GM18508 (cell line): Measurements from ENCODE around the gene POLA2.
"Not testable (repeated sequence)": the region's sequence is repeated elsewhere in the genome, so short reads cannot be mapped to it uniquely, and the experiment has no call there.

ENCODE experiments used
- ATAC-seq: cut with Tn5 transposase; IDR thresholded peaks from one replicate; pipeline ENCODE4 v1.9.1; 2021; ENCODE audit warnings: moderate number of reproducible peaks; ENCODE audit not compliant: insufficient read depth, unreplicated experiment

The POLA2 gene

GRCh38 chr11:65325435-65325834 lies 63.7 kb downstream of the POLA2 start:
- no peak for ATAC-seq

DNA sequence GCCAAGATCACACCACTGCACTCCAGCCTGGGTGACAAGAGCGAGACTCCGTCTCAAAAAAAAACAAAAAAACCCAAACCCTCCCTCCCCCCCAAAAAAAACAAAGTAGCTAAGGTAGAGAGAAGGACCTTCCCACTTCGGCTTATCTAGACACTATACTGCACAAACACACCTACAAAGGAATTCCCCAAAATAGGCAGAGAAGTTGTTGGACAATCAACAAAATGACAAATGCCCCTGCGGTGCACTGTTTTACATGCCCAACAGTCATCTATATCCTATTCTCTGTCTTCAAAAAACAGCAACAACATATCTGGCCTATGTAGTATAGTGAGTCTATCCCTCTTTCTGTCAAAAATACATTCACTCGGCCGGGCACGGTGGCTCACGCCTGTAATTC lies 65.3 kb downstream of the POLA2 start:
- no peak for ATAC-seq

- no peak for ATAC-seq
Measured at GRCh38 chr11:65329478-65329877, 67.7 kb downstream of the POLA2 start.

- no peak for ATAC-seq
Measured at GRCh38 chr11:65329944-65330403, 68.2 kb downstream of the POLA2 start.

DNA sequence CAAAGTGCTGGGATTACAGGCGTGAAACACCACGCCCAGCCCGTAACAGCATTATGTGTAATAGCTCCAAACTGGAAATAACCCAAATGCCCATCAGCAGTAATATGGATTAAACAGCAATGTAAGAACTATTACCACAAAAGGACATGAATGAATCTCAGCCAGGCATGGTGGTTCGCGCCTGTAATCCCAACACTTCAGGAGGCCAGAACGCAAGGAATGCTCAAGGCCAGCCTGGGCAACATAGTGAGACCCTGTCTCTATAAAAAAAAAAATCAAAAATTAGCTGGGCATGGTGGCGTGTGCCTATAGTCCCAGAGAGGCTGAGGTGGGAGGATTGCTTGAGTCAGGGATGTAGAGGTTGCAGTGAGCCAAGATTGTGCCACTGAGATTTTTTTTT lies 68.8 kb downstream of the POLA2 start:
- ATAC-seq, result no peak

- not testable (repeated sequence) for ATAC-seq
Measured at GRCh38 chr11:65332591-65332990, 70.8 kb downstream of the POLA2 start.

DNA sequence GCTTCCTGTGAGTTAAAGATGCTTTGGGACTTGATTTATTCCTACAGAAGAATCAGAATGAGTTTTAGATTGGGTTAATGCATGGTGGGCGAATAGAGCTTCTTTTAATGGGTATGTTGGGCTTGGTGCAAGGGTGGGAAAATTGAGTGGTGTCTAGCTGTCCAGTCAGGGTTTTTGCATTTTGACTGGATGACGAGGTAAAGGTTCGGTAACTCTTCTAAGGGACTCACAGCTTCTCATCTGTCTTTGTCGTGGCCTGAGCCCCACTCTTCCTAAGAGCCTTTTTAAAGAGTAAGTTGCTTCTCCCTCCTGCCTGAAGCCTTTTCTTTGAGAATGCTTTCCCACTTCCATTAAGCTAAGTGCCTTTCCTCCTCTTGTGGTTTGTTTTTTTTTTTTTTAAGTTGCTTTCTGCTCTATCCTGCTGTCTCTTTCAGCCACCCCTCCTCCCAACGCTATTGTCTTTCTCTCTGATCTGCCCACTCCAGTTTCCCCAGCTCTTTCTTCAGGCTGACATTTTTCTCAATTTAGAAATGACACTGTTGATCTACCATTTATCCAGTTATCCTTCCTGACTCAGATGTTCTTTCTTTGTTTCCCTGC lies 73.0 kb downstream of the POLA2 start:
- ATAC-seq, result no peak

DNA sequence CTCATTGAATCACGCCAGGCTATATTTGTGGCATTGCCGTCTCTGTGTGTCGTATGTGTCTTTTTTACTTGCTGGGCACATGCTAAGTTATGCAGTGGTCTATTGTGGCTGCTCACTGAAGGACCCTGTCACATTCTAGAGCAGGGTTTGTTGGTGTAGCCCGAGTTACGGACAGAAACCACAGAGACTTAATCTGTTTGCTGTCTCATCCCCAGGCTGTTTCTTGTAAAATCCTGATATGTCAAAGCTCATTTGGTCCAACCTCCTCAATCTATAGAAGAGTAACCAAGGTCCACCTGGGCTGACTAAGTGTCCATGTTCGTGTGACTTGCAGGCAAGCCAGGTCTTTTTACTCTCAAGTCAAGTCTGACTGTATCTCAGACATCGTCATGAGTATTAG lies 76.9 kb downstream of the POLA2 start:
- no peak for ATAC-seq

GRCh38 chr11:65340226-65340625 lies 78.5 kb downstream of the POLA2 start:
- ATAC-seq, result no peak

DNA sequence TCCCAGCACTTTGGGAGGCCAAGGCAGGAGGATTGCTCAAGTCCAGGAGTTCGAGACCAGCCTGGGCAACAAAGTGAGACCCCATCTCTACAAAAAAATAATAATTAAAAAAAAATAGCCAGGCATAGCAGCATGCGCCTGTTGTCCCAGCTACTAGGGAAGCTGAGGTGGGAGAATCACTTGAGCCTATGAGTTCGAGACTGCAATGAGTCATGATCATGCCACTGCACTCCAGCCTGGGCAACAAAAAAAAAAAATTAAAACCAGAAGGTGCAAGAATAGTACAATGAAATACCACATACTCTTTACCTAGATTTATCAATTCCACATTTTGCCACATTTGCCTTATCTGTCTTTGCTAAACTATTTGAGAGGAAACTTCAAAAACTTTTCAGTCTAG lies 80.1 kb downstream of the POLA2 start:
- ATAC-seq, result no peak
